Stimulated activated CD4-positive, alpha-beta T cell treated with anti-CD3 and anti-CD28 coated beads, Interleukin-1b, Interleukin-23, amount 100 ng/mL, for 1 hour (primary cell): Measurements from ENCODE around the gene EPG5.
"Not testable (repeated sequence)": the region's sequence is repeated elsewhere in the genome, so short reads cannot be mapped to it uniquely, and the experiment has no call there.

Experiments used
- DNase-seq, 2 donors: peaks; one replicate each; pipeline ENCODE4 v3.0.0-alpha.2; 2020; ENCODE audit warnings: low read depth in 2 of 2

The EPG5 gene, protein sequence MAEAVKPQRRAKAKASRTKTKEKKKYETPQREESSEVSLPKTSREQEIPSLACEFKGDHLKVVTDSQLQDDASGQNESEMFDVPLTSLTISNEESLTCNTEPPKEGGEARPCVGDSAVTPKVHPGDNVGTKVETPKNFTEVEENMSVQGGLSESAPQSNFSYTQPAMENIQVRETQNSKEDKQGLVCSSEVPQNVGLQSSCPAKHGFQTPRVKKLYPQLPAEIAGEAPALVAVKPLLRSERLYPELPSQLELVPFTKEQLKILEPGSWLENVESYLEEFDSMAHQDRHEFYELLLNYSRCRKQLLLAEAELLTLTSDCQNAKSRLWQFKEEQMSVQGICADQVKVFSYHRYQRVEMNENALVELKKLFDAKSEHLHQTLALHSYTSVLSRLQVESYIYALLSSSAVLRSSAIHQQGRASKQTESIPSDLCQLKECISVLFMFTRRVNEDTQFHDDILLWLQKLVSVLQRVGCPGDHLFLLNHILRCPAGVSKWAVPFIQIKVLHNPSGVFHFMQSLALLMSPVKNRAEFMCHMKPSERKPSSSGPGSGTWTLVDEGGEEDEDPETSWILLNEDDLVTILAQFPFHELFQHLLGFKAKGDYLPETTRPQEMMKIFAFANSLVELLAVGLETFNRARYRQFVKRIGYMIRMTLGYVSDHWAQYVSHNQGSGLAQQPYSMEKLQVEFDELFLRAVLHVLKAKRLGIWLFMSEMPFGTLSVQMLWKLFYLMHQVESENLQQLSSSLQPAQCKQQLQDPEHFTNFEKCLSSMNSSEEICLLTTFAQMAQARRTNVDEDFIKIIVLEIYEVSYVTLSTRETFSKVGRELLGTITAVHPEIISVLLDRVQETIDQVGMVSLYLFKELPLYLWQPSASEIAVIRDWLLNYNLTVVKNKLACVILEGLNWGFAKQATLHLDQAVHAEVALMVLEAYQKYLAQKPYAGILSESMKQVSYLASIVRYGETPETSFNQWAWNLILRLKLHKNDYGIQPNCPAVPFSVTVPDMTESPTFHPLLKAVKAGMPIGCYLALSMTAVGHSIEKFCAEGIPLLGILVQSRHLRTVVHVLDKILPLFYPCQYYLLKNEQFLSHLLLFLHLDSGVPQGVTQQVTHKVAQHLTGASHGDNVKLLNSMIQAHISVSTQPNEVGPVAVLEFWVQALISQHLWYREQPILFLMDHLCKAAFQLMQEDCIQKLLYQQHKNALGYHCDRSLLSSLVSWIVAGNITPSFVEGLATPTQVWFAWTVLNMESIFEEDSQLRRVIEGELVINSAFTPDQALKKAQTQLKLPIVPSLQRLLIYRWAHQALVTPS (N-terminal part only)

GRCh38 chr18:45967007-45967706 lies at the start of gene EPG5:
Gene EPG5, minus strand, starts transcription at chr18:45967329. Its CDS starts 90 bp downstream, at chr18:45967239.
- peak; percentile 72 to 81 for DNase-seq

GRCh38 chr18:46013484-46014189 lies 46.5 kb upstream of the EPG5 start:
- no peak for DNase-seq

DNA sequence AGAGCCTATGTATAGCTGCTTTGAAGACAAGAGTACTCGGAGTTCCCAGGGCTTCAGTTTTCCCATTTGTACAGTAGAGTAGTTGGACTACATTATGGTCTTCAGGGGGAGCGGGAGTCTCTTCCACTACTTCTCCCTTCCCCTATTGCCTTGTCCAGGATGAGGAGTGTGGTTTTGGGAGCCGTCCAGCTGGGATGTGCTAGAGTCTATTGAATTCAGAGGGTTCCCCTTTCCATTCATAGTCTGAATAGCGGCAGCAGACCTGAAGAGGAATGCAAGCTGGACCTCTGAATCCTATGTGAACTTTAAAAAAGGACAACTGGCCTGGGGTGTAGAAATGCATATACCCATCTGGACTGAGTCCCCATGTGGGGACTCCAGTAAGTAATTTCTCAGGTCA lies 43.5 kb upstream of the EPG5 start:
- no peak for DNase-seq

DNA sequence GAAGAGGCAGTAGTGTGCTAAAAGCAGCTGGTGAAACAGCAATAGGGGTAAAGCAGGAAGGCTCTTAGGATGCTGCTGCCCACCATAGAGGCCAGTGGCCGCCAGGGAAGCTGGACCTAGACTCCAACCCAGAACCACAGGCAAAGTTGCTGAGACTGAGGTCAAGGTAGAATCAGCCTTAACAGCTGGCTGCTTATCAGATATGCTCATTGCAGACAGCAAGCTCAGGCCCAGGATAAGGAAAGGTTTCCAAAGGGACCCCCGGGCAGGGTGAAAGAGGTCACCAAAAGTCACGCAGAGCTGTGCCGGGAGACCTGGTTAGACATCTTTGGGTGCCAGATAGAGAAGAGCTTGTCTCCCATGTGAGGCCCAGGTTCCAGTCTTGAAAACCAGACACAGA lies 42.9 kb upstream of the EPG5 start:
- DNase-seq = no peak

DNA sequence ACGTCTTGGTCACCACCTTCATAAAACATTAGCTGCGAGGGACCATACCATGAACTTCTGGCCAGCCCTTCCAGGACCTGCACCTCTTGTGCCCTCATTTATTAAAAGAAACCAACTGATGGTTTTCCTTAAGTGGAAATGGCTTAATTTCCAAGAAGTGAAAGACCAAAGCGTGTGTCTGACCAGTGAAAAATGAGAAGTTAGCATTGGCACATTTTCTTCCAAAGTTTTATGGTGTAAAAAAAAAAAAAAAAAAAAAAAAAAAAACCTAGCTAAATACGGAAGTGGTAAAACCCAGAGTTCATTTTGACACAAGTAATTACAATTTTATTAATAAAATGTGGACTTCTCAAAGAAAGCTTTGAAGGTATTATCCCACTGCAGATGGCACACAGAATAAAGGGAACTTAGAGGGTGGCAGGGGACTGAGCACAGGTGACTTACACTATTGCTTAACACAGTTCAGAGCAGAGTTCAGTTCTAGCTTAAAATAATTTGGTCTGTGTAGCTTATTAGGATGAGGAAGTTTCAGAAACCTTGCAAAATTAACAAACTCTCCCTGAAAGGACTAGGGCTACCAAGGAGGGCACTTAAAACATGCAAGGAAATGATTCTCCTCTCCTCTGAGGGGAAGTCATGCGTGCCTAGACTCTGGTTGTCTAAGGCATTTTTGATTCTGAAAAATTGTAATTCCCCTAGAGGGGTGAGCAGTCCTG lies 42.2 kb upstream of the EPG5 start:
- no peak for DNase-seq

DNA sequence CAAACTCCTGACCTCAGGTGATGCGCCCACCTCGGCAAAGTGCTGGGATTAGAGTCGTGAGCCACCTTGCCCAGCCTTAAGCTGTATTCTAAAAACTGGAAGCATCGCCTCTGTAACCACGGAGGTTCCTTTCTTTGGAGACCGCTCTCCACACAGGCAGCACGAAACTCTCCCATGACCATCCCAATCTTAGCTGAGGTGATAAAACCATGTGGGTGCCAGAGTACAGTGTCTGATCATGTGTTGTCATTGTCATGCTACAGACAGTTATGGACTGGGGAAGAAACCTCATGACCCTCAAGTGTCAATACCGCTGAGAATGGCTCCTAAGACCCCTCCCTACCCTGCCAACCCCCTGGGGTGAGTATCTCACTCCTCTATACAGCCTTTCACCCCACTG lies 41.4 kb upstream of the EPG5 start:
- no peak for DNase-seq

DNA sequence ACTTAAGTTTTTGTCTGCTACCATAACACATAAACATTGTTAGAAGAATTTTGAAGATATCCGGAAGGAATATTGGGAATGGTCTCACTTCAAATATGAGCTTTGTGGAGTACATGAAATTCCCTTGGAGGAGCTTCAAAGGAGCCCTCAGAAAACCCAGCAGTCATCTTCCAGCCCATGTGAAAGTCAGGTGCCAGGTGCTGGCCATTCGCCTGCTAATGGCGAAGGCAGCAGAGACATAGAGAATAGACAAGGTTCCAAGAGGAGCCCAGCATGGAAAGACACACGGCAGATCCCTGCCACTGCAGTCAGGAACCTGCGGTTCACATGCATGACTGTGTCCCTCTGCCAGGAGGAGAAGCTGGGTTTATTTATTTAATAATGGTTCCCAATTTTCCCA lies 40.0 kb upstream of the EPG5 start:
- DNase-seq = no peak

GRCh38 chr18:46002934-46003333 lies 35.8 kb upstream of the EPG5 start:
- no peak for DNase-seq

GRCh38 chr18:46001892-46002291 lies 34.8 kb upstream of the EPG5 start:
- DNase-seq = no peak

- DNase-seq = no peak
Measured at GRCh38 chr18:46001074-46001473, 33.9 kb upstream of the EPG5 start.

GRCh38 chr18:45999536-45999935 lies 32.4 kb upstream of the EPG5 start:
- no peak for DNase-seq

- no peak for DNase-seq
Measured at GRCh38 chr18:45998244-45998643, 31.1 kb upstream of the EPG5 start.

DNA sequence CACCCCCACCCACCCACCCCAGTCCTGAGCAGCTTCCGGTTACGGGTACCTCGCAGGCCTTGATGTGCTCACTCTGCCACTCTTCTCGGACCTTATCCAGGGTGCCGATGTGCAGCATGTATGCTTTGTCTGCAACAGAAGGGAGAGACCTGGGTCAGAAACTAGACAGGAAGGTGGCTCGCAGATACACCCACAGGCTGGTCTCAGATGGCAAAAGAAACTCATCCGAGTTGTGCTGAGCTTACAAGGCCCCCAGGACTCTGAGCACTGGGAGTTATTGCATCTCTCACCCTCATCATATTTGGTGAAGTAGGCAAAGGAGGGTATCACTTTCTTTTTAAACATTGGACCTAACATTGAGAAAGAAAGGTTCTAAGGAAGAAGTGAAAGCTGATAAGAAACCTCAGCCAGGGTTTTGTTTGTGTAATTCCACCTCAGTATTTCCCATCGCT lies 30.6 kb upstream of the EPG5 start:
- DNase-seq = no peak

- DNase-seq = no peak
Measured at GRCh38 chr18:45995461-45995860, 28.3 kb upstream of the EPG5 start.

GRCh38 chr18:45993438-45993837 lies 26.3 kb upstream of the EPG5 start:
- no peak for DNase-seq

DNA sequence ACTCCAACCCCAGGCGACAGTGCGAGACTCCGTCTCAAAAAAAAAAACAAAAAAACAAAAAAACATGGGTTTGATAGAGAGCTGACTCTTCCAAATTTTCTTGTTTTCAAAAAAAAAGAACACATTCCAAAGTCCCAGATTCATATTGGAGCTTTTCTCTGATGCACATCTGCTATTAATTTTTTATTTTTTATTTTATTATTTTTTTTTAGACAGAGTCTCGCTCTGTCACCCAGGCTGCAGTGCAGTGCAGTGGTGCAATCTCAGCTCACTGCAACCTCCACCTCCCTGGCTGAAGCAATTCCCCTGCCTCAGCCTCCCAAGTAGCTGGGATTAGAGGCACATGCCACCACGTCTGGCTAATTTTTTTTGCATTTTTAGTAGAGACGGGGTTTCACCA lies 25.4 kb upstream of the EPG5 start:
- DNase-seq = not testable (repeated sequence)

- no peak for DNase-seq
Measured at GRCh38 chr18:45991788-45992187, 24.7 kb upstream of the EPG5 start.

DNA sequence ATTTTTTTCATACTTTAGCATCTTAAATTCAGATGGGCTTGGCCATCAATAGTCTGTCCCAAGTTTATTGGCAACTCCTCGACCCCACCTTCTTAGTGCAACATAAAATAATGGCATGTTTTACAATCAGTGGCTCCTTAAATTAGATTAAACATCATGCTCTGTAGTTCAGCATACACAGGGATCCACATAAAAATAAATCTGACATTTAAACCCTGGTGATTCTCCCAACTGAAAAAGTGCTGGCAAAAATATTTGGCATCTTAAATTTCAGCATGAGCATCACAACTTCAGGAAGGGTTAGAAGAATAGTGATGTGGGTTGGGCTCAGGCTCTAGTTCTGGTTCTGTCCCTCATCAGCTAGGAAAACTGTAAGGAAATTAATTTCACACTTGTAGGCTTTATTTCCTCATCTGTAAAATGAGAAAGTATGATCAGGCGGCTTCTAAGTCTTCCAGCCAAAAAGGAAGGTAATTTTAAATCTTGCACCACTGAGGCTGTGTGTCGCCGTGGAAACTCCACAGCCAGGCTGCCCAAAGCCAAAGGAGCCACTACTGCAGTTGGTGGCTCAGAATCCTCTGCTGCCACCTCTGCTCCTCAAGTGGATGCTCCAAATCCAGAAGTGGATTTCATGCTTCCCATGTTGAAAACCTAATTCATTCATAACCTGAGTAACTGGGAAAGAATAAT lies 17.6 kb upstream of the EPG5 start:
- no peak for DNase-seq

DNA sequence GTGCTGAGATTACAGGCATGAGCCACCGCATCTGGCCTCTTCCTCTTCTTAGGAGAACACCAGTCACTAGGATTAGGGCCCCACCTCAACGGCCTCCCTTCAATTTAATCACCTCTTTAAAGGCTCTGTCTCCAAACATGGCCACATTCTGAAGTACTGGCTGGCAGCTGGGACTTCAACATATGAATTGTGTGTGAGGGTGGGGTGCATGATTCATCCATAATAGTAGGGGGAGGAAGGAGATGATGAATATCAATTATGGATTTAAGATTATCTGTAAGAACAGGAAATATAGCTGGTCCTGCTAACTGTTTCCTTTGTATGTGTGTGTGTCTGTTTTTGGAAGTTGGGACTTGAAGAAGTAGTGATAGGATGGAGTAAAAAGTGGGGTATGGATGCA lies 14.7 kb upstream of the EPG5 start:
- DNase-seq = no peak
